Brain pericyte (primary cell): ENCODE data around the gene TOM1L2.

Experiments
- DNase-seq: peaks from one replicate; pipeline ENCODE4 v3.0.0-alpha.2; 2012; ENCODE audit warnings: low read depth, low spot score

The TOM1L2 gene

DNA sequence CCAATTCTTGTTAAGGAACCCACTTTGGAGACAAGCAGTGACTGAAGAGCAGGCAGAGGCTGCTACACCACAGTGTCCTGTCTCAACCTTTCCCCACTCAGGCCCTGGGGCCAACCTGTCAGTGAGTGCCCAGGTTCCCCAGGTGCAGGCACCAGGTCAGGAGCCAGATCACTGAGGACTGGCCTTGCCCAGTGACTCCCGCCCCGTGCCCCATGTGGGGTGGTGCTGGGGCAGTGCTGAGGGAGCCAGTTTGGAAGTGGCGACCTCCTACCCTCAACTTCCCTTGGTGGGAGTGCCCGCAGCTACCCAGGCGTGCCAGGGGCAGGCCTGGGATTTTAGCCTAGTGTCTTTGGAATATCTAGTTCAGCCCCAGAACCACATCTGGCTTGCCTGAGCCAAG, 164.8 kb downstream of the TOM1L2 start:
- no peak for DNase-seq

GRCh38 chr17:17806611-17807274, 165.5 kb downstream of the TOM1L2 start:
- DNase-seq = no peak

DNA sequence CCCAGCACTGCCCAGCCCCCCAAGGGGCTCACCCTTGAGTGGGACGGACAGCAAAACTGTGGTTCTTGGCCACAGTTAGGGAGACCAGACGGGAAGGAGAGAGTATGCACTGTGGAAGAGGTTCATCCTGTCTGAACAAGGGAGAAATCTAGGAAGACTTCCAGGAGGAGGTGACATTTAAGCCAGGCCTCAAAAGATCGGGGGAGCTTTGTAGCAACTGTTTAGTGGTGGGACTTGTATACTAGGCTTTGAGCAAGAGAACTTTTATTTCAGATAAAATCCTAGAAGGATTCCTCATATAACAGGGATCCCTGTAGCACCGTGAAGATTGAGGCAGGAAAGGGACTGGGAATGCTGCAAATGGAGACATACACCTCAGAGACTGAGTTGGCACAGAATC, 166.2 kb downstream of the TOM1L2 start:
- DNase-seq = no peak

GRCh38 chr17:17805575-17805974, 166.6 kb downstream of the TOM1L2 start:
- DNase-seq = no peak

DNA sequence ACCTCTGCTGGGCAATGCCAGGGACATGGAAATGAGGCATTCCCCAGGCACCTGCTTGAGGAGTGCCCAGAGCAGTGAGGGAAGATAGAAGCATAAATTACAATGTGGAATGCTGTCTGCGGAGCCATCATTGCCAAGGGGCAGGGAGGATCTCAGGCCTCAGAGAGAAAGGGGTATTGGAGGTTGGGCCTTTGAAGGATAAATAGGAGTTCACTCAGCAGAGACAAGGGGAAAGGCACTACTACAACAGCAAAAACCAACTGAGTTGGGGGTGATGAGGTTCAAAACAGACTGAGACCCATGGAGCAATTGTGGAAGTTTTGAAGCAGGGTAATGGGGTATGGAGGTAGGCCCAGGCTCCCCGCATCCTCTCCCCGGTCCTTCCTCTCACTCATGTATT, 168.2 kb downstream of the TOM1L2 start:
- no peak for DNase-seq

- DNase-seq = no peak
Observed at GRCh38 chr17:17801800-17802481, 170.3 kb downstream of the TOM1L2 start.

DNA sequence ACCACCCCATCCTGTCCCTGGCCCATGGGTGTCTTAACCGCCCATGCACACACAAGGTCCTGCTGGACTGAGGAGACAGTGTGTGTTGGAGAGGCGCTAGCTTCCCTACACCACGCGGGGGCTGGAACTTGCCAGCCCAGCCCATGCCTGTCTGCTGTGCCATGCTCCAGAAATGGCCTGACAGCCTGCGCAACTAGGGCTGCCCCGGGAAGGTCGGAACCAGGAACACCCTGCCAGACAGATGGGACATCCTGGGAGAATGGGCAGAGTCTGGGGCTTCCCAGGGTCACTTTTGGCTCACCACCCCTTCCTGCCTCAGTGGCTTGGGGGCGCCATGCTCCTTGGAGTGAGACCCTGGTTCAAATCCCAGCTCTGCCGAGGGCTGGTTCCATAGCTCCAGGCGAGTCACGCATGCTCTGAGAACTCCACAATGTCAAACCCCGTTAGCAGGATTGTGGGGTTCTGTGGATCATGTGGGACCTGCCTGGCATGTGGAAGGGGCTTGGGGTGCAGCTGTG, 171.6 kb downstream of the TOM1L2 start:
- DNase-seq = no peak

DNA sequence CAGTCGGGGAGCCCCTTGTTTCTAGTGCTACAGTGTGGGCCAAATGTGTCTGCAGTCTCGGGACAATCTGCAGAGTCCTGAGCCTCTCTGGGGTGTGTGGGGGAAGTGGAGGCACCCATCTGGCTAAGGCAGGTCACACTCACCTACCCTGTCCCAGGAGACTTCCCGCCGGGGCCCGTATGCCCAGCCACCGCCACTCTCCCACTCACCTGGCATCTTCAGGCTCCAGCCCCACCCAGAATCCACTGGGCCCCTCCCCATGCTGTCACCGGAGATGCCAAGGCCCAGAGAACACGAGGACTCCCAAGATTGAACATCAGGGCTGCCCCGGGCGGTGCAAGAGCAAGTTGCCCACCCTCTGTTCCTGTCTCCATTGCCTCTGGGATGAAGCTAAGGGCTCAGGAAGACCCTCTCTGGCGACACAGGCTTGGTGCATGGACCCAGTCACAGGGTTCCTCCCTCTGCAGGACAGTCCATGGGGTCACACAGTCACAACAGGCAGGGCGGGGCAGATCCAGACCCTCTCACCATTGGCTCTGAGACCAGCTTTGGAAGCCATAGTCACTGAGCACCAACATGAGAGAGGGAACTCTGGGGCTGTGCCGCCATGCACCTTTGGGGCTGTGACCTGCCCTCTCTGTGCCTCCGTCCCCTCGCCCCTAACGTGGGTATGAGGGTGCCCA, 173.5 kb downstream of the TOM1L2 start:
- no peak for DNase-seq

DNA sequence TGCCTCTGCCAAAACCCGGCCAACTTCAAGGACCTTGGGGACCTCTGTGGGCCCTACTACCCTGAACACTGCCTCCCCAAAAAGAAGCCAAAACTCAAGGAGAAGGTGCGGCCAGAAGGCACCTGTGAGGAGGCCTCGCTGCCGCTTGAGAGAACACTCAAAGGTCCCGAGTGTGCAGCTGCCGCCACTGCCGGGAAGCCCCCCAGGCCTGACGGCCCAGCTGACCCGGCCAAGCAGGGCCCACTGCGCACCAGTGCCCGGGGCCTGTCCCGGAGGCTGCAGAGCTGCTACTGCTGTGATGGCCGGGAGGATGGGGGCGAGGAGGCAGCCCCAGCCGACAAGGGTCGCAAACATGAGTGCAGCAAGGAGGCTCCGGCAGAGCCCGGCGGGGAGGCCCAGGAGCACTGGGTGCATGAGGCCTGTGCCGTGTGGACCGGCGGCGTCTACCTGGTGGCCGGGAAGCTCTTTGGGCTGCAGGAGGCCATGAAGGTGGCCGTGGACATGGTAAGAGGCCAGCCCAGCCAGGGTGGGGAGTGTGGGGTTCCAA, 174.1 kb downstream of the TOM1L2 start:
- no peak for DNase-seq

DNA sequence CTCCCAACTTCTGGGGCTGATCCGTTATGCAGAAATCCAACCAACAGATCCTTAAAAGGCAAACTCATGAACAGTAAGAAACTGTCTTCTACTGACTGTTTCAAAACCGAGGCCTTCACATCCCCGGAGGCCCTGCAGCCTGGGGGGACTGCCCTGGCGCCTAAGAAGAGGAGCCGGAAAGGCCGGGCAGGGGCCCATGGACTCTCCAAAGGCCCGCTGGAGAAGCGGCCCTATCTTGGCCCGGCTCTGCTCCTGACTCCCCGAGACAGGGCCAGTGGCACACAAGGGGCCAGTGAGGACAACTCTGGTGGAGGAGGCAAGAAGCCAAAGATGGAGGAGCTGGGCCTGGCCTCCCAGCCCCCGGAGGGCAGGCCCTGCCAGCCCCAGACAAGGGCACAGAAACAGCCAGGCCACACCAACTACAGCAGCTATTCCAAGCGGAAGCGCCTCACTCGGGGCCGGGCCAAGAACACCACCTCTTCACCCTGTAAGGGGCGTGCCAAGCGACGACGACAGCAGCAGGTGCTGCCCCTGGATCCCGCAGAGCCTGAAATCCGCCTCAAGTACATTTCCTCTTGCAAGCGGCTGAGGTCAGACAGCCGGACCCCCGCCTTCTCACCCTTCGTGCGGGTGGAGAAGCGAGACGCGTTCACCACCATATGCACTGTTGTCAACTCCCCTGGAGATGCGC, 174.9 kb downstream of the TOM1L2 start:
- DNase-seq = no peak

GRCh38 chr17:17796787-17797061, 175.5 kb downstream of the TOM1L2 start:
- DNase-seq = no peak

DNA sequence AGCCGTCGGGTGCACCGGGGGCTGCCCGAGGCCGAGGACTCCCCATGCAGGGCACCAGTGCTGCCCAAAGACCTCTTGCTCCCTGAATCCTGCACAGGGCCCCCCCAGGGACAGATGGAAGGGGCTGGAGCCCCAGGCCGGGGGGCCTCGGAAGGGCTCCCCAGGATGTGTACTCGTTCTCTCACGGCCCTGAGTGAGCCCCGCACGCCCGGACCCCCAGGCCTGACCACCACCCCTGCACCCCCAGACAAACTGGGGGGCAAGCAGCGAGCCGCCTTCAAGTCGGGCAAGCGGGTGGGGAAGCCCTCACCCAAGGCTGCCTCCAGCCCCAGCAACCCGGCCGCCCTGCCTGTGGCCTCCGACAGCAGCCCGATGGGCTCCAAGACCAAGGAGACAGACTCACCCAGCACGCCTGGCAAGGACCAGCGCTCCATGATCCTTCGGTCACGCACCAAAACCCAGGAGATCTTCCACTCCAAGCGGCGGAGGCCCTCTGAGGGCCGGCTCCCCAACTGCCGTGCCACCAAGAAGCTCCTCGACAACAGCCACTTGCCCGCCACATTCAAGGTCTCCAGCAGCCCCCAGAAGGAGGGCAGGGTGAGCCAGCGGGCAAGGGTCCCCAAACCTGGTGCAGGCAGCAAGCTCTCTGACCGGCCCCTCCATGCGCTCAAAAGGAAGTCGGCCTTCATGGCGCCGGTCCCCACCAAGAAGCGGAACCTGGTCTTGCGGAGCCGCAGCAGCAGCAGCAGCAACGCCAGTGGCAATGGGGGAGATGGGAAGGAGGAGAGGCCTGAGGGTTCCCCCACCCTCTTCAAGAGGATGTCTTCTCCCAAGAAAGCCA, 176.0 kb downstream of the TOM1L2 start:
- DNase-seq = no peak

- DNase-seq = no peak
Observed at GRCh38 chr17:17795296-17795695, 176.9 kb downstream of the TOM1L2 start.

DNA sequence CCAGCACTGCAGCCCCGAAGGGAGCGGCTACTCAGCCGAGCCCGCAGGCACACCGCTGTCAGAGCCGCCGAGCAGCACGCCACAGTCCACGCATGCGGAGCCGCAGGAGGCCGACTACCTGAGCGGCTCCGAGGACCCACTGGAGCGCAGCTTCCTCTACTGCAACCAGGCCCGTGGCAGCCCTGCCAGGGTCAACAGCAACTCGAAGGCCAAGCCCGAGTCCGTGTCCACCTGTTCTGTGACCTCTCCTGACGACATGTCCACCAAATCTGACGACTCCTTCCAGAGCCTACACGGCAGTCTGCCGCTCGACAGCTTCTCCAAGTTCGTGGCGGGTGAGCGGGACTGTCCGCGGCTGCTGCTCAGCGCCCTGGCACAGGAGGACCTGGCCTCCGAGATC, 177.8 kb downstream of the TOM1L2 start:
- no peak for DNase-seq
